Effector CD8-positive, alpha-beta T cell (primary cell): Measurements from ENCODE around the gene OXLD1.
"Not testable (repeated sequence)": the region's sequence is repeated elsewhere in the genome, so short reads cannot be mapped to it uniquely, and the experiment has no call there.

Experiments used
- DNase-seq: peaks from one replicate; lab custom pipeline; 2025; lab: John Stamatoyannopoulos, UW

OXLD1 gene

GRCh38 chr17:81683584-81684441 is 17.4 kb upstream of the OXLD1 start, which contains the start of the genes ARL16 and HGS:
Gene ARL16 (minus strand): TSS chr17:81683797. CDS start chr17:81683753, 44 bp downstream.
Gene HGS (plus strand): TSS chr17:81684011. CDS start chr17:81684067, 56 bp downstream.
- DNase-seq = peak; percentile 97

DNA sequence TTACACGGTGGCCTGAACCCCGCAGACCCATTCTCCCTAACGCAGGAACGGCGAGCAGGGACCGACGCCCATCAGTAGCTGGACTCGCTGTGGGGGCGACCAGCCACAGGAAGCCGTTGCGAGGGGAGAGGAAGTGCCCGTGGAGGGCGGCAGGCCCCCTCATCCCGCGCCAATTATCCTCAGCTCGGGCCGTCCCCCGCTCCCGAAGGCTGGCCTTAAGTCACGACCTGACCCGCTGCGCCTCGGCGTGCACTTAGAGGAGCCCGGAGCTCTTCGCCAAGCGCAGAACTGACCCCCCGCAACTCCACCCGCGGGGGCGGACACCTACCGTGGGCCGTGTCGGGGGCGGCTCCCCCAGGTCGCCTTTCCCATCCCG is 16.8 kb upstream of the OXLD1 start:
- DNase-seq = no peak

DNA sequence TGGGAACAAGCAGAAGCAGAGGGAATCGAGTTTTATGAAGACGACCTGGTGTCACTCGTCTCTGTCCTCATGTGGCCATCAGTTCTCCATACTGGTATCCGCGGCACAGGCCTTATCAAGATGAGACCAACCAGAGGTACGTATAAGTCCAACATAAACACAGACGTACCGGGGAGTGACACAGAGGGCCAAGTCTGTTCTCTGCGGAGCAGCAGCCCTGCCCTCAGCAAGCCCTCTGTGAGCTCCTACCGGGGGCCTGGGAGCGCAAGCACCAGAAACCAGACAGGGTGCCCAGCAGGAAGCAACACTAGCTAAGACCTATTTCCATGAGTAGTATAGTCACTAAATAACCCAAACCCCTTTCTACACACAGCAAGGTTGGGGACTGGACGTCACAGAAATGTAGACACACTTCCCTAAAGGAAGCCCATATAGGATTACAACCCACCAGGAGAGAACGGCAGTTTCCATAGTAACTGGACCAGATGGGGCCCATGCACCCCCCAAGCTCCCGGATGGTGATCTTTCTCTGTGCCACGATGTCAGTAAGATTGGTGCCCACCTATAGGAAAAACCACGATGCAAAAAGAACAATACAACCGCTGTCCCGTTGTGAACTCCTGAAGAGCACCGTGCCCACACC is 16.3 kb upstream of the OXLD1 start:
- no peak for DNase-seq

DNA sequence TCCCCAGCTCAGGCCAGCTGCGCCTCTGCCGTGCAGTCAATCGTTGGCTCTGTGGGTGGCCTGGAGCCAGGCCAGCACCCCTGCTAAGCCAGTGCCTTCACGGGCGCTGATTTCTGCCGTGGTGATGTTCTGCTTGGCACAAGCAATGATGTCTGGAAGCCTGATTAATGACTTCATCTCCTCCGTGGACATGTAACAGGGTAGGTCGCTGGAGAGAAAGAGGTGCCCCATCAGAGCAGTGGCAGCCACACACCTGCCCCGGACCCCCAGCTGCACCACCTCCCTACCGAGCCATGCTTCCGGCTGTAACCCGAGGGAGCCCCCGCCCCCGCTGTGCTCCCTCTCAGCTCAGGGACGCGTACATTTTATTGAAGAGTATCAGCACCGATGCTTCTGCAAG is 15.3 kb upstream of the OXLD1 start:
- no peak for DNase-seq

DNA sequence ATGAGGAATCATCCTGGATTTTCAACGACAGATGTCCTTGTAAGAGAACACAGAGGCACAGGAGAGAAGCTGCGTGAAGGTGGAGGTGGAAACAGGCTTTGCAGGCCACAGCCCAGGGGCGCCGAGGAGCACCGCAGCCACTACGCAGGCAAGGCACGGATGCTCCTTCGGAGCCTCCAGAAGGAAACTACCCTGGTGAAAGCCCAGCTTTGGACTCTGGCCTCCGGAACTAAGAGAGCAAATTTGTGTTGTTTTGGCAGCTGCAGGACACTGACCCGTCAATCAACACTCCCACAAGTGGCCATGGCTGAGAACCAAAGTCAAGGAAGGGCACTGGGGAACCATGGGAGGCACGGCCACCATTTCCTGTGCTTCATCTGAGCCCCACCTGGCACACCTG is 13.7 kb upstream of the OXLD1 start:
- no peak for DNase-seq

DNA sequence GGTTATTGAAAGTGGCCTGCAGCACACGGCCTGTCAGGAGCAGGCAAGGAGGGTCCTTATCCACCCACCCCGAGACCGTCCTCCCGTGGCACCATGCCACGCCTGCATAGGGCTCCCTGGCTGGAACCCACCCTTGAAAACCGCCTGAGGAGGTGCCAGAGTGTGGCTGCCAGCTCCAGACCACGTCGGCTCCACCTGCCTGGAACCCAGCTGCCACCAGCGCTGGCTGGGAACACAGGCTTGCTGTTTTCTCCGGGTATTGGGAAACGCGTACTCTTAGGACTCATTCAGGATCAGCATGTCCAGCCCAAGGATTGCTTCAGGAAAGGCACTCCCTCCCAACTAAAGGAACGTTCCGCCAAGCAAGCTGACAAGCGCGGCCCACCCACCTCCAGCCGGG is 10.5 kb upstream of the OXLD1 start:
- DNase-seq = no peak

- not testable (repeated sequence) for DNase-seq
Observed at GRCh38 chr17:81675515-81676221, 9.3 kb upstream of the OXLD1 start.

DNA sequence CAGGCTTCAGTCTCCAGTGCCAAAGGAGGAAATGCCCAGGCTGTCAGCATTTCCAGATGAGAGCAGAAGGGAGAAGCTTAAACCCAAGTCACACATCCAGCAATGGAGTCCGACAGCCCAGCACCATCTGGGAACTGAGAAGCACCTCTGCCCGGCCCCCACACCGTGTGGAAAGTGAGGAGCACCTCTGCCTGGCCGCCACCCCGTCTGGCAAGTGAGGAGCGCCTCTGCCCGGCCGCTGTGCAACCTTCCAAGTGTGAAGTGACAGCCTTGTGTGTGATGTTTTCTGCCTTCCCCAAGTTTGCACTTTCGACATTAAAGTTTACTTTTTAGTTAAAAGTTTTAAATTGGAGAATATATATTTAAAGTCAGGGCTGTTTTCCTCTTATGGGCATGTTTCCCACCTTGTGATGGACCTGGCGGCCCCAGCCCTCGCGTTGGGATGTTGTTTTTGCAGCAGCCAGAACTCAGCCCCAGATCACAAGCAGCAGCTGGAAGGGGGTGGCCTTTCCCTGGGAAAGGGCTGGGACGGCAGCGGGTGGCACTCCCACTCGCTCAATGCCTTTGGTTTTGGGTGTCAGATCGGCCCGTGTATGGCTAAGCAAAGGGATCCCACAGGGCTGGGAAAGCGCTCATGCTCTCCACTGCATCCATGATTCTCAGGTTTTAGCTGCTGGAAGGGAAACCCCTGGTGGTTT is 7.3 kb upstream of the OXLD1 start:
- DNase-seq = no peak

- no peak for DNase-seq
Observed at GRCh38 chr17:81672954-81673353, 6.5 kb upstream of the OXLD1 start.

- DNase-seq = no peak
Observed at GRCh38 chr17:81672504-81672903, 6.1 kb upstream of the OXLD1 start.

- no peak for DNase-seq
Observed at GRCh38 chr17:81667754-81668153, 1.3 kb upstream of the OXLD1 start.

GRCh38 chr17:81666092-81666341 is 388 bp downstream of the OXLD1 start:
- no peak for DNase-seq

DNA sequence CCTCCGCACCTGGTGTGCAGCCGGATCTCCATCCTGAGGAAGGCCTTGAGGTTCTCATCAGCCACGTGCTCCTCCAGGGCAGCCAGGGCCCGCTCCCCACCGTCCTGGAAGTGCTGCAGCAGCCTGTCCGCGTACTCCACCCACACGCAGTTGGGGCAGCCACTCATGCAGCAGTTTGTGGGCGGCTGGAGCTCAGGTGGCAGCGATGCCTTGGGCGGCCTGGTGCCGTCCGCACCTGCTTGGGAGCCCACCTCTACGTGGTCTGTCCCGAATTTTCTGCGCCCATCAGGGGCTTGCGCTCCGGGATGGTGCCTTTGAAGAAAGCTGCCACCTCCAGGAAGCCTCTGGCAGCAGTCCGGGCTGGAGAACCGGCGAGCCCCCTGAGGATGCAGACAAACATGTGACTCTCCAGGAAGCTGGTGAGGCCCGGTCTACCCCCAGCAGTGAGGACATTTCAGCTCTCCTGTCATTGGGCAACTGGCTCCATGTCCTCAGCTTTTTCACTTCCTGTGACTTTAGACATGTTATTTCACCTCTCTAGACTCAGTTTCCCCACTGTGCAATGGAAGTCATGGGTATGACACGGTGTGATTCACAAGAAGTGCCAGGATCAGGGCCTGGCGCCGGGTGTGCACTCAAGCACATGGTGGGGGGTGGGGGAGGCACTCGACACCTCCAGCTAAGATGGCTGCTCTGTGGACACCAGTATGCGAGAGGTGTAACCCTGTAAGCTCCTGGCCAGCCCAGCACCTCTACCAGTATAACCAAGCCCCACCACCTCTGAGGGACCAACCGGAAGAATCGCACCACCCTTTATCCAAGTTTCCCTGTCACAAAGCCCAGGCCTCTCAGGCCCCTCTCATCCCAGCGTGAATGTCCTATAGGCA is 957 bp downstream of the OXLD1 start:
- DNase-seq = no peak

DNA sequence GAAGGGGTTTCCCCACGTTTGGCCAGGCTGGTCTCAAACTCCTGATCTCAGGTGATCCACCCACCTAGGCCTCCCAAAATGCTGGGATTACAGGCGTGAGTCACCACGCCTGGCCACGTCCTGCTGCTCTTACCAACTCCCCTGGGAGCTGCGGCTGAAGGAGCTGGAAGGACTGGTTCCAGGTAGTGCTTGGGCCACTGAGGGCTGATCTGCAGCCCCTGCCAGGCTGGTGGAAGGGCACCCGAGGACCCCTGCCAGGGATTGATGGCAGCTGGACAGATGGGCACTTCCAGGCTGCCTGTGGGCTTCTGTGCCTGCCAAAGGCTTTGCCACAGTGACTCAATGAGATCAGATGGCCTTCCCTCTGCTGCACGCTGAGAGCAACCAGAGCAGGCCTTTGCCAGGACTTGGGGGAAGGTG is 2.3 kb downstream of the OXLD1 start:
- DNase-seq = no peak

DNA sequence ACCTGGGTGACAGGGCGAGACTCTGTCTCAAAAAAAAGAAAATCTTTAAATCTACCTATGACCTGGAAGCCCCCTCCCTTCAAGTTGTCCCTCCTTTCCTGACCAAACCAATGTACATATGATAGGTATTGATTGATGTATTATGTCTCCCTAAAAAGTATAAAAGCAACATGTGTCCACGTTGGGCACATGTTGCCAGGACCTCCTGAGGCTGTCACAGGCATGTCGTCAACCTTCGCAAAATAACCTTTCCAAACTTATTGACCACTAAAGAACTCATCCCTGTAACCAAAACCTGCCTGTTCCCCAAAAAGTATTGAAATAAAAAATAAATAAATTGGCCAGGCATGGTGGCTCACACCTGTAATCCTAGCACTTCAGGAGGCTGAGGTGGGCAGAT is 4.4 kb downstream of the OXLD1 start:
- no peak for DNase-seq

GRCh38 chr17:81660441-81660840 is 6.0 kb downstream of the OXLD1 start:
- no peak for DNase-seq

GRCh38 chr17:81659038-81659437 is 7.4 kb downstream of the OXLD1 start:
- no peak for DNase-seq

GRCh38 chr17:81656835-81657234 is 9.6 kb downstream of the OXLD1 start:
- DNase-seq = no peak

- no peak for DNase-seq
Observed at GRCh38 chr17:81656118-81656743, 10.2 kb downstream of the OXLD1 start, which contains the start of gene PDE6G. Gene PDE6G (minus strand): TSS chr17:81656542. CDS start chr17:81653305, 3,237 bp downstream.

GRCh38 chr17:81655378-81656117 is 10.9 kb downstream of the OXLD1 start:
- DNase-seq = no peak
